Activated CD8-positive, alpha-beta memory T cell treated with anti-CD3 and anti-CD28 coated beads, Interleukin-2, amount 50 U/mL, for 48 hours (primary cell): ENCODE measurements around the gene RLIM.
"Not testable (repeated sequence)": the region's sequence is repeated elsewhere in the genome, so short reads cannot be mapped to it uniquely, and the experiment has no call there.

Experiments
- DNase-seq: peaks from one replicate; pipeline ENCODE4 v3.0.0-alpha.2; 2020

The RLIM gene, protein sequence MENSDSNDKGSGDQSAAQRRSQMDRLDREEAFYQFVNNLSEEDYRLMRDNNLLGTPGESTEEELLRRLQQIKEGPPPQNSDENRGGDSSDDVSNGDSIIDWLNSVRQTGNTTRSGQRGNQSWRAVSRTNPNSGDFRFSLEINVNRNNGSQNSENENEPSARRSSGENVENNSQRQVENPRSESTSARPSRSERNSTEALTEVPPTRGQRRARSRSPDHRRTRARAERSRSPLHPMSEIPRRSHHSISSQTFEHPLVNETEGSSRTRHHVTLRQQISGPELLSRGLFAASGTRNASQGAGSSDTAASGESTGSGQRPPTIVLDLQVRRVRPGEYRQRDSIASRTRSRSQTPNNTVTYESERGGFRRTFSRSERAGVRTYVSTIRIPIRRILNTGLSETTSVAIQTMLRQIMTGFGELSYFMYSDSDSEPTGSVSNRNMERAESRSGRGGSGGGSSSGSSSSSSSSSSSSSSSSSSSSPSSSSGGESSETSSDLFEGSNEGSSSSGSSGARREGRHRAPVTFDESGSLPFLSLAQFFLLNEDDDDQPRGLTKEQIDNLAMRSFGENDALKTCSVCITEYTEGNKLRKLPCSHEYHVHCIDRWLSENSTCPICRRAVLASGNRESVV

DNA sequence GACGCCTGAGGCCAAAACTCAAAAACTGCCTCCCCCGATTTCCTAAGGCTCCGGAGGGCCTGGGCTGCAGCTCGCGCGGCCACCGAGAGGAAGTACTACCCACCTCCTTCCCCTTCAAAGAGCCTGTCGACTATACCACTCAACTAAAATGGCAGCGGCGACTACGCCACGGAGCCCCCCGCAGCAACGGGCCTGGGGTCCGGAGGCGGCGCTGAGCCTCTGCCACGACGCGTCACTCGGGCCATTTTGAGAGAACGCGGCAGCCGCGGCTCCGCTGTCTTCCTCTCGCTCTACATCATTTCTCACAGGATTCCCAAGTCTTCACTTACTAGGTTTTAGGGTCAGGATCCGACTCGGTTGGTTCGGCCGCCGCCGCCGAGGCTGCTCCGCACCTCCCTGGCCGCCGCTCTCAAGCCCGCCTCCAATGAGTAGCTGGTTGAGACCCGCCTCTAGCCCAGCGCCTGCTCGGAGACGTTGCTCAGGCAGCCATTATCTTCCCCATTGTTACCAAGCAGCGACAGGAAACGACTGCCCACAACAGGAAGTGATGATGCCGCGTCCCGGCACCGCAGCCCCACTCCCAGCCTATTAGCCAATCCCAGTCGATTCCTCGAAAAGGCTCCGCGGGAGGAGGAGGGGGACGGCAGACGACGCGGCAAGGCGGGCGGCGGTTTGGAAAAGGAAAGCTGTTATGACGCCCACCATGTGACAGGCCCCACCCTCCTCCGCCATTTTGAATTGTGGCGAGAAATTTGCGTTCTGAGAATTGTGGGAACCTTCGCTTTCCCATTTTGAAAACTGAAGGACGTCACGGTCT, at the start of gene RLIM:
Gene RLIM, minus strand, starts transcription at position 532 of the 817 bp plus-strand sequence. CDS start 18,647 bp downstream, outside the sequence.
- peak; percentile 88 for DNase-seq

DNA sequence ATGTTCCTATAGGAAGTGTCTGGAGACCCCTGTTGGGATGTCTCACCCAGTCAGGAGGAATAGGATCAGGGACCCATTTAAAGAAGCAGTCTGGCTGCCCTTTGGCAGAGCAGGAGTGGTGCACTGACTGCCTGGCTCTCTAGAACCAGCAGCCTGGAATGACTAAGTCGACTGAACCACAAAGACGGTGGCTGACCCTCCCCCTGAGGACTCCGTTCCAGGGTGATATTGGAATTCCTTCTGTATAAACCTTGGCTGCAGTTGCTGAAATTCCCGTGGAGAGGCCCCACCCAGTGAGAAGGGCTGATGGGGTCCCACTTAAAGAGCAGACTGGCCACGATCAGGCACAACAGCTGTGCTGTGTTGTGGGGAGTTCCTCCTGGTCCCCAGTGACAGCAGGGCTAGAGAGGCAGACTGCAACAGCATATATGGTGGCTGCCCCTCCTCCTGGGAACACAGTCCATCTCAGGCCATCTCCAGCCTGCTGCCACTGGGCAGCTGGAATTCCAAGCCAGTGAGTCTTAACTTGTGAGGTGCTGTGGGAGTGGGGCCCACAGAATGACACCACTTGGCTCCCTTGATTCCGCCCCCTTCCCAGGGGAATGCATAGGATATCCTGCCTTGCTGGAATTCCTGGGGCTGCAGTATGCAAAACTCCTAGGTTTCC, 41.8 kb upstream of the RLIM start:
- no peak for DNase-seq

DNA sequence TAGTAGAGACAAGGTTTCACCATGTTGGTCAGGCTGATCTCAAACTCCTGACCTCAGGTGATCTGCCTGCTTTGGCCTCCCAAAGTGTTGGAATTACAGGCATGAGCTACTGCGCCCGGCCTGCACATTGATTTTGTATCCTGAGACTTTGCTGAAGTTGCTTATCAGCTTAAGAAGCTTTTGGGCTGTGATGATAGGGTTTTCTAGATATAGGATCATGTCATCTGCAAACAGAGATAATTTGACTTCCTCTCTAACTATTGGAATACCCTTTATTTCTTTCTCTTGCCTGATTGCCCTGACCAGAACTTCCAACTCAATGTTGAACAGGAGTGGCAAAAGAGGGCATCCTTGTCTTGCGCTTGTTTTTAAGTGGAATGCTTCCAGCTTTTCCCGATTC, 40.5 kb upstream of the RLIM start:
- DNase-seq: not testable (repeated sequence)

DNA sequence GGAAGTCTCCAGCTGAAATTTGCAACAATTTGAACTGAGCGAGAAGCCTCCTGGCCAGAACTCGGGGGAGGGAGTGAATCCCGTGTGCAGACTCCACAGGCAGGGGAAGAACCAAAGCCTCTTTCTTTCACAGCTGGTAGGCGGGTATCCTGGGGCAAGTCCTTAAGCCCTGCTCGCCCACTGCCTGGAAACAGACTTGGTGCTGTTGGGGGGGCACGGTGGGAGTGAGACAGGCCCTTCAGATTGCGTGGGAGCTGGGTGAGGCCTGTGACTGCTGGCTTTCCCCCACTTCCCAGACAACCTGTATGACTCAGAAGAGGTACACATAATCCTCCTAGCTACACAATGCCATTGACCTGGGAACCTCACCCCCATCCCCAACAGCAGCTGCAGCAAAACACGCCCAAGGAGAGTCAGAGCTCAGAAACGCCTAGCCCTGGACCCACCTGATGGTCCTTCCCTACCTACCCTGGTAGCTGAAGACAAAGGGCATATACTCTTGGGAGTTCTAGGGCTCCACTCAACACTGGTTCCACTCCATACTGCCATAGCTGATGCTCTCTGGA, 22.4 kb upstream of the RLIM start:
- no peak for DNase-seq

DNA sequence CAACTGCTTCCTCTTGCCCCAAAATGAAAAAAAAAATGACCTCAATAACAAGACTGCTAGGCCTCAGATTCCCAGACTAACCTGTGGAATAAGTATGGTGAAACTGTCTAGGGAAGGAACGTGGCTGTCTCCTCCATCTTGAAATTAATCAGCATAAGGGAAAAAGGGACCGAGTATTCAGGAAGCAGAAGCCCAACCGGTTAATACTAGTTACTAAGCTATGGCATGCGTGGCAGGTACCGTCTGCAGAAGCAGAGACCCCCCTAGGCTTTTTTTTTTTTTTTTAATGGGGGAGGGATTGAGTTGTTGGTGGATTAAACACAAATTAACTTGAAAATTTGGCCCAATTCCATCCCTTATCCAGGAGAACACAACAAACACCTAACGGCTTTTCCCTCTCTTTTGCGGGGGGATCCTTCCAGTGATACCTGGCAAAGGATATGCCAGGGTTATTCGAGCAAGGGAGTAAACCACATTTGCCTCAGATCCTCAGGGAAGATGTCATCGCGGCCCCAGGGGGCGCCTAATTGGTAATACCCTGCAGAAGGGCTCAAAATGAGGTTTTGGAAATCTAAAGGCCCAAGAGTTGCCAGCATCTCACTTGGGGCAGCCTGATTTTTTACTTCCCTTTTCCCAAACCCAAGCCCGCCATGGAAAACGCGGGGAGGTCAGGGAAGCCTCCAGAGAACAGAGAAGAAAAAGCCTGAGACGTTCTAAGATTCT, 893 bp downstream of the RLIM start:
- DNase-seq: peak; percentile 52

DNA sequence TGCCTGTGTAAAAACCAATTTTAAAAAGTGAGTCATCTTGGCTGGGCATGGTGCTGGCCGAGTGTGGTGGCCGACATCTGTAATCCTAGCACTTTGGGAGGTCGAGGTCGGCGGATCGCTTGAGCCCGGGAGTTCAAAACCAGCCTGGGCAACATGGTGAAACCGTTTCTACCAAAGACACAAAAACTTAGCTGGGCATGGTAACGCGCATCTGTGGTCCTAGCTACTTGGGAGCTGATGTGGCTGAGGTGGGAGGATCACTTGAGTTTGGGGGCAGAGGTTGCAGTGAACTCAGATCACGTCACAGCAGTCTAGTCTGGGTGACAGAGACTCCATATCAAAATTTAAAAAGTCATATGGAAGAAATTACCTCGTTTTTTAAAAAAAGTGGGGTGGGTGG, 7.6 kb downstream of the RLIM start:
- DNase-seq: no peak

DNA sequence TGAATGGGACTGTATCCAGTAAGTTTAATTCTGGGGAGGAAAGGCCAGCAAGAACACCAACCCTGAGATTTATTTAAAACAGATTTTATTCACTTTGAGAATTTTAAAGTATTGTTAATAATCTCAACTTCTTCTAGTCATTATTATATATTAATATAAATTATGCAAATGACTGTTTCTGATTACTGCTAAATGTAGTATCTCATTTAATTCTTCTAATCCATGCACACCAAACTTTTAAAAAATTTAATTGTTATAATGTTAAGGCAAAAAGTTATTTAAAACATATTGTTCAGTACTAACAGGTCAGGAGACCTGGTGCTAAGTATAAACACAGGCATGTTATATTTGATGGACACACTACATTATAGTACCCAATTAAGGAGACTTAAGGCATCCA, 8.1 kb downstream of the RLIM start:
- DNase-seq: no peak

DNA sequence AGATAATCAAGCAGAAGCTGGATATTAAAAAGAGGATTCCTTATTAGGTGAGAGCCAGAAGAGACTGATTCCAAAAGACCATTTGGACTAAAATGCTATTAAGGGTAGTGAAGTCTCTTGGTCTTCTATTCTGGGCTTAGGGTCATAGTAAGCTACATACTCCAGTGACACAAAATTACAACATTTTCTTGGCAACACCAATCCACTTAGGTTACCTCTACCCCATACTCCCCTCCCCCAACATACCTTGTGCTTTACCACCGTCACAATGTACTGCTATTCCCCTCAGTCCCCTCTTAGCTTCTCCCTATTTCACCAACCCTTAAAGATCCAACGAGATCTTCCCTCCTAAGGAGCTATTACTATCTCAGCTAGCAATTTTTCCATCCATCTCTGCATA, 11.4 kb downstream of the RLIM start:
- no peak for DNase-seq

DNA sequence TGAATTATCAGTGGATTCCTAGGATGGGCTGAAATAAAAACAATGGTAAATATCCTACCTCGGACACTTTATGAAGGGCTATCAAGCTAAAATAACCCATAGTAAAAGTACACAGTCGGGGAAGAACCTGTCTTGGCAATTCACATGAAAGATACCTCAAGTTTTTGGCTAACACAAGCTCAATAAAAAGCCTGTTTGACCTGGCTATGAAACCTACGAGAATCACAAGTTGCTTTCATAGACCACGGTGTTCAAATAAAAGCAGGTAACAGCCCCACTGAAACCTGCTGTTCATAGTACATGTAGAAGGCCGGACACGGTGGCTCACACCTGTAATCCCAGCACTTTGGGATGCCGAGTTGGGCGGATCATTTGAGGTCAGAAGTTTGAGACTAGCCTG, 12.3 kb downstream of the RLIM start:
- DNase-seq: no peak

DNA sequence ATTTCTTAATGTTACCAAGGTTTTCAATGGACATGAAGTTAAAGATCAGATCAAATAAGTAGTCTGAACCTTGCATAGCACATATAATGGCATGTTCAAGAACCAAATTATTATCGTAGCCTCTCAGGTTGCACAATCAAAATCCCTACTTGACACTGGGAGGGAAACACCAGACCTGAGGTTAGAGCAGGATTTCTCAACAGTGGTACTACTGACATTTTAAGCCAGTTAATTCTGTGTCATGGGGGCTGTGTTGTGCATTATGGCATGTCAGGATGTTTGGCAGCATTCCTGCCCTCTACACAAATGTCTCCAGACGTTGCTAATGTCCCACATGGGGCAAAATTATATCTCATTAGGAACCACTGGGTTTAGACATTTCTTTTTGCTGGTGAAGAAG, 20.8 kb downstream of the RLIM start:
- no peak for DNase-seq

DNA sequence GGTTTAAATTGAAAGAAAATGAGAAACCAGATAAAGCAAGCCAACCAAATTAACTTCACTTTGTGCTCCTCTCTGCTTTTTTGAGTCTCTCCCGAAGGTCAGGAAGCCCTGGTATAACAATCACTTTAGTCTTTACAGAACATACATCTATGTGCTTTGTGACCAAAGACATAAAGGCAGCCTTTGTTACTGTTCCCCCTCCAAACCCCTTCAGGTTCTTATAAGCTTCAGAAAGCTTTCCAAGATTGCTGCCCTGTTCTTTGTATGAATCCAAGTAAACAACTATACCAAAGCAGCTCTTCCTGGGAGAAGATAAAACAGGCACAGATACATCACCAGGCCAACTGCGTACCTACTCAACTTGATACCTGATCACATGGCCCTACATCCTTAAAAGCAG, 28.7 kb downstream of the RLIM start:
- no peak for DNase-seq

DNA sequence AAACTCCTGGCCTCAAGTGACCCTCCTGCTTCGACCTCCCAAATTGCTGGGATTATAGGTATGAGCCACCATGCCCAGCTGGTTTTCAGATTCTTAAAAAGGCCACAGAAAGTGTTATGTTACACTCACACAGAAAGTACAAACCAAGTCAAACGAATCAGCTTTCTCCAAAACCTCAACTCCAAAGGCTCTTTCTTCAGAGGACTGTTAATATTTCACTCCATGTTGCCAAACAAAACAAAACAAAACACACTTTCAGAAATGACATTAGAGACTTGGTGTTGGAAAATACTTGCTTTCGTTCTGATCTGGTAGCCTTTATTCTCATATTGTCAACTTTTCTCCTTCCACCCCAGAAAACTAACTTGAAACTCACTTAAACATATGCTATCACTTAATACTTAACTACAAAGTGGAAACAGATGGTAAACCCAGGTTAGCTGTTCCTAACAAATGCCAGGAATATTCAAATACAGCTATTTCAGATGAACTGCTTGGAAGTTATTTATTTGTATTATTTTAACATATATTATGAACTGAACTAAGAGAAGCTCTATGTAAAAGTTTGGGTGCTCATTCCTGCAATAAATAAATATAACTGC, 34.7 kb downstream of the RLIM start:
- no peak for DNase-seq

DNA sequence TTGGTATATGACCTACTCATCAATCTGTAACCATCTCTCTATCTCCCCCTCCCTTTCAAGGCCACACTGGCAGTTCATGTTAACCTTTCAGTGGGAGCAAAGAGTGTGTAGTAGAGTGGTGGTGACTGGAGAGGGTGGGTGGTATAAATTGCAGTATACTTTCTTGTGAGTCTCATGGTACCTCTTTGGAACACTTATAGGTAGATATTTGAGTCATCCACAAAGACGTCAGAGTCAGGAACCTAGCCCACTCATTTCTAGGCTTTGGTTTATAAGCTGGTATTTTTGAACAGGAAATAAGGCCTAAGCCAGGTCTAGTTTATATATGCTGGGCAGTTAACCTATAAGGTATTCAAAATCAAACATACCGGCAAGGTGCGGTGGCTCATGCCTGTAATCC, 36.3 kb downstream of the RLIM start:
- DNase-seq: no peak

DNA sequence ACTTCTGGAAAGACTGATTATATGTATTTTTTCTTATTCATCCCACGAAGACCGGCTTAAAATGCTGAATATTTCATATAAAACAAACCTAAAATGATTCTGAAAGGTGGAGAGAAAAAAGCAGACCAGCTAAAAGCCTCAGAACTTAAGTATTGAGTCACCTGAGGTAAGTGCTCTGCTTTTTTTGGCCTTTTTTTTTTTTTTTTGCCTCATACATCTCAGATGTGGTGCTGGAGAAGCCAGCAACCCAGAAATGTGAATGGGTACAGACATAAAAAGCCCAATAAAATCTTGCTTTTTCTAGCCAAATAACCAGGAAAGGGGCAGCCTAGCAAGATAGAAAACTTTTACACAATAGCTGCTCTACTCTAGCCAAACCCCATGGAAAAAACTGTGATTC, 57.0 kb downstream of the RLIM start:
- no peak for DNase-seq

DNA sequence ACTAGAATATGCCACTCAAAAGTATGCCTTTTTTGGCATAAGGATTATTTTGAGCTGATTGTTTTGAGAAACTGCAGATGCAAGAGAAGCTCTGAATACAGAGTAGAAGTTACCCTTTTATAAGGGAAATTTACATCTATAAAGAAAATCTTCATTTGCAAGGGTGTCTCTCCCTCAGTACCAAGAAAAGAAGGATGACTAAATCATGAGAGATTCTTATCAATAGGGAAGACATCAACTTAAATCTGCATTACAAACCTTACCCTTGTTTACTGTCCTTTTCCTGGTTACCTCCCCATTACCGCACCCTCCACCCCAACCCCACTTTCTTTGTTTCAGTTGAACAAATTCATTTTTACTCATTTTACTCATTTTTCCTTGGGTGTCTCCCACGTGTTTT, 62.5 kb downstream of the RLIM start:
- no peak for DNase-seq

DNA sequence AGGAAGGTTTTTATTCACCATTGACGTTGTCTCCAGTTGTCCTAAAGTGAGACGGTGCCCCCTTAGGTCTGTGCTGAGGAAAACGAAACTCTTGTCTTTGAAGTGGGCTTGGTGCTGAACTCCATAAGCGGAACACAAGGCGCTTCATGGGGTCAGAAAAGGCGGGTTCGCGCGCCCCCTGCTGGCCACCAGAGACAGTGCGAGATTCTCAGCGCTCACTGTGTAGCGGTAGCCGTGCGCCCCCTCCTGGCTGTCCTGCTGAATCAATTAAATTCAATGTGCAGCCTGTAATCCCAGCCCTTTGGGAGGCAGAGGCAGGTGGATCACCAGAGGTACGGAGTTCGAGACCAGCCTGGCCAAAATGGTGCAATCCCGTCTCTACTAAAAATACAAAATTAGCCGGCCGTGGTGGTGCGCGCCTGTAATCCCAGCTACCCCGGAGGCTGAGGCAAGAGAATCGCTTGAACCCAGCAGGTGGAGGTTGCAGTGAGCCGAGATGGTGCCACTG, 64.1 kb downstream of the RLIM start:
- DNase-seq: peak; percentile 94

DNA sequence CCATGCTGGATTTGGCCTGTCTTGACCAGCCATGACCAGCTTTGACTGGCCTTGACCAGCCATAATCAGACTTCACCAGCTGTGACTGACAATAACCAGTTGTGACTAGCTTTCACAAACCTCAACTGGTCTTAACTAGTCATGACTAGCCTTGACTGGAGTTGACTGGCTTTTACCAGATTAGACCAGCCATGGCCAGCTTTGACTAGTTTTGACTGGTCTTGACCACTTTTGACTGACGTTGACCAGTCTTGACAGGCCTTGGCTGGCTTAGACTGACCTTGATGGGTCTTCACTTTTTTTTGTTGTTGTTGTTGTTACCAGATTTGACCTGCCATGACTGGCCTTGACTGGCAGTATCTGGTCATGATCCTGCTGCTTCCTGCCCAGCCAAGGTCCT, 67.4 kb downstream of the RLIM start:
- DNase-seq: no peak

DNA sequence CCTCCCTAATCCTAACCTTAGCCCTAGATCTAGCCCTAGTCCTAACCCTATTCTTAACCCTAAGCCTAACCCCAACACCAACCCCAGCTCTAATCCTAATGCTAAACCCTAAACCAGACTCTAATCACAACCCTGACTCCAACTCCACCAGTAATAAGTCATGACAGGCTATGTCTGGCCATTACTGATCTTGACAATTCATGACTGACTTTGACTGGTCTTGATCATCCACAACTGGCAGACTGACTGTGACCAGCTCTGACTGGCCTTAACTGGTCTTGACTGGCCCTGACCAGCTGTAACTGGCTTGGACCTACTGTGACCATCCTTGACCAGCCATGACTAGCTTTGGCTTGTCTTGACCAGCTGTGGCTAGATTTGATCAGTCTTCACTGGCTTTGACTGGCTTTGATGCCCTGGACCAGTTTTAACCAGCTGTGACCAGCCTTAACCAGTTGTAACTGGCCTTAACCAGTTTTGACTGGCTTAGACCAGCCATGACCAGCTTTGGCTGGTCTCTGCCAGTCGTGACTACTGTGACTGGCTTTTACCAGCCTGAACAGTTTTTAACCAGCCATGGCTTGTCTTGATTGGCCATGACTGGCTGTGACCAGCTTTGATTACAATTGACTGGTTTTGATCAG, 68.4 kb downstream of the RLIM start:
- DNase-seq: no peak

DNA sequence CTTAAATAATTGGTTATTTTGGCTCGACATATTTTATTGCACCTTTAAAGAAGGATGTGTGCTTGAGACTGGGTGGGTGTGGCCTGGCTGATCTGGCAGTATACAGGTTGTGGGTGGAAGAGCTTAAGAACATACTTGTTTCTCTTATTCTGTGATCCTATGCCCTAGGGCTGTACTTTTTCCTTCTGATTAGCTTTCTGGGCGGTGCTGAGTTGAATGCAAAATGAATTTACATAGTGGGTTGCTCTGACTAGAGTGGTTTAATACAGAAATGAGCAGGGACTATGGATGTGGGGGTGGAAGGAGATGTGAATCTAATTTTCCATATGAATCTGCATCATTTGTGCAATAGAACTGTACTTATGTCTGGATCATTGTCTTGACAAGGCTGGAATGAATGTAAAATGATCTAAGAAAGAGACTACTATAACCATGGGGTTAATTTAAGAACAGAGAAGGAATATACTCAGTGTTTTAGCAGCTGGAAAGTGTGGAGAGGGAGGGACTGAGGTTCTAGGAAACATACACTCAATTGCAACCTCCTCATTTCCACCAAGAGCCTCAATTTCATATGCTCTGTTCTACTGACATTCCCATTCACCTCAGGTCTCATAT, 73.7 kb downstream of the RLIM start:
- no peak for DNase-seq

DNA sequence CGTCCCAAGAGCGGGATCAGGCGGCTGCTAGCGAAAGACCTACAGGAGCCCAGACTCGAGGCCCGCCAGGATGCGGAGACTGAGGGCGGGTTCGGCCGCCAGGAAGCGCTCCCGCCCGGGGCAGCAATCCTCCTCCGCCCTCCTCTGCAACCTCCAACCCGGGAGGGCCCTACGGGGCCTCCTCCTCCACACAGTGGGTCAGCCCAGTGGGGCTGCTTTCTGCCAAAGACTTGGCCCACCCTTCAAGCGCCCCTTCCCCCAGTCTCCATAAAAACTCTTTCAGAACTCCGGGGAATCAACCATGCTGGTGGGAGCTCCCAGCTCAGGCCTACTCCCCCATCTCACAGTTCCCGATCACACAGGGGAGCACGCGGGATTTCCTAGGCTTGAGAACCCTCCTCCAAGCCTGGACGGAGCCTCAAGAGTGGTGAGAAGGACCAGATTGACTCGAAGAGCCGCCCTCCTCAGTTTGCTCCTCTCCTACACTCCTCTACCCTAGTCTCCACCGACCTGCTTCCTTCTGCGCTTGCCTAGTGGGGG, 77.5 kb downstream of the RLIM start:
- DNase-seq: no peak
